ENCODE data around the gene SHCBP1.

SHCBP1 gene

GRCh38 chr16:46569231-46569735, 51.9 kb downstream of the SHCBP1 start:
- Histone ChIP-seq H2AFZ (ENCODE audit: low read depth, low read length, severe bottlenecking) (no peak overlapping the region), H3K27ac (ENCODE audit: low read depth, low read length) (no peak overlapping the region), H3K79me2 (ENCODE audit: insufficient read depth, low read length) (no peaks in the 10 kb centered on the region), H3K4me2 (ENCODE audit: low read depth, low read length, poor library complexity, severe bottlenecking) (no peak overlapping the region), H3K4me3 (ENCODE audit: insufficient read depth, low read length, poor library complexity, severe bottlenecking) (no peak overlapping the region), H3K9me2 (replicated peaks; ENCODE audit: insufficient read depth, low read length) (no peaks in the 10 kb centered on the region), H3K9me3 (ENCODE audit: insufficient read depth, low read length) (no peaks in the 10 kb centered on the region), H3F3A (ENCODE audit: insufficient read depth) (no peaks in the 10 kb centered on the region), H3K27me3 (ENCODE audit: low read length) (no peaks in the 10 kb centered on the region), H4K20me1 (ENCODE audit: low read depth, low read length) (no peaks in the 10 kb centered on the region), H3K36me3 (ENCODE audit: low read length) (no peaks in the 10 kb centered on the region), H3K9ac (ENCODE audit: low read length) (no peak overlapping the region)
- TF ChIP-seq EZH2phosphoT487 (conservative IDR thresholded peaks at IDR 0.05; ENCODE audit: low read length) (no peak), CTCF (IDR thresholded peaks at IDR 0.05; ENCODE audit: insufficient read depth, low read length, poor library complexity, severe bottlenecking) (no peak)

- no peak overlapping the region for H3K27ac ChIP-seq (ENCODE audit: low read depth, low read length)
- no peak for TF ChIP-seq EZH2phosphoT487 (conservative IDR thresholded peaks at IDR 0.05; ENCODE audit: low read length)
- no peak for TF ChIP-seq CTCF (IDR thresholded peaks at IDR 0.05; ENCODE audit: insufficient read depth, low read length, poor library complexity, severe bottlenecking)
- no peaks in the 10 kb centered on the region for H3K36me3 ChIP-seq (ENCODE audit: low read length)
- no peaks in the 10 kb centered on the region for H3F3A ChIP-seq (ENCODE audit: insufficient read depth)
- no peak overlapping the region for H2AFZ ChIP-seq (ENCODE audit: low read depth, low read length, severe bottlenecking)
- H3K79me2 ChIP-seq (ENCODE audit: insufficient read depth, low read length) = no peaks in the 10 kb centered on the region
- no peaks in the 10 kb centered on the region for H3K9me2 ChIP-seq (replicated peaks; ENCODE audit: insufficient read depth, low read length)
- no peaks in the 10 kb centered on the region for H3K9me3 ChIP-seq (ENCODE audit: insufficient read depth, low read length)
- H4K20me1 ChIP-seq (ENCODE audit: low read depth, low read length) = no peaks in the 10 kb centered on the region
- no peak overlapping the region for H3K4me3 ChIP-seq (ENCODE audit: insufficient read depth, low read length, poor library complexity, severe bottlenecking)
- no peak overlapping the region for H3K9ac ChIP-seq (ENCODE audit: low read length)
- no peaks in the 10 kb centered on the region for H3K27me3 ChIP-seq (ENCODE audit: low read length)
- no peak overlapping the region for H3K4me2 ChIP-seq (ENCODE audit: low read depth, low read length, poor library complexity, severe bottlenecking)
Measured at GRCh38 chr16:46568472-46569230, 52.5 kb downstream of the SHCBP1 start.

GRCh38 chr16:46562979-46563378, 58.2 kb downstream of the SHCBP1 start:
- H3K27me3 ChIP-seq (ENCODE audit: low read length) = no peaks in the 10 kb centered on the region
- no peaks in the 10 kb centered on the region for H3F3A ChIP-seq (ENCODE audit: insufficient read depth)
- no peaks in the 10 kb centered on the region for H3K36me3 ChIP-seq (ENCODE audit: low read length)
- no peak overlapping the region for H3K4me2 ChIP-seq (ENCODE audit: low read depth, low read length, poor library complexity, severe bottlenecking)
- H3K9ac ChIP-seq (ENCODE audit: low read length) = no peak overlapping the region
- no peaks in the 10 kb centered on the region for H3K9me3 ChIP-seq (ENCODE audit: insufficient read depth, low read length)
- H4K20me1 ChIP-seq (ENCODE audit: low read depth, low read length) = no peaks in the 10 kb centered on the region
- no peaks in the 10 kb centered on the region for H3K79me2 ChIP-seq (ENCODE audit: insufficient read depth, low read length)
- H3K4me3 ChIP-seq (ENCODE audit: insufficient read depth, low read length, poor library complexity, severe bottlenecking) = no peak overlapping the region
- no peak overlapping the region for H2AFZ ChIP-seq (ENCODE audit: low read depth, low read length, severe bottlenecking)
- H3K9me2 ChIP-seq (replicated peaks; ENCODE audit: insufficient read depth, low read length) = no peaks in the 10 kb centered on the region
- TF ChIP-seq EZH2phosphoT487 (conservative IDR thresholded peaks at IDR 0.05; ENCODE audit: low read length) (no peak), CTCF (IDR thresholded peaks at IDR 0.05; ENCODE audit: insufficient read depth, low read length, poor library complexity, severe bottlenecking) (no peak)
- no peak overlapping the region for H3K27ac ChIP-seq (ENCODE audit: low read depth, low read length)
